NCI-H2029 treated with DMSO at 0.1 percent for 48 hours (cell line): ENCODE results near the gene ZNF407.

Experiments used
- DNase-seq: peaks from one replicate; lab custom pipeline; 2025; lab: John Stamatoyannopoulos, UW

The ZNF407 gene

GRCh38 chr18:74728586-74728985 is 130.9 kb downstream of the ZNF407 start:
- no peak for DNase-seq

- DNase-seq = no peak
Observed at GRCh38 chr18:74731097-74731496, 133.4 kb downstream of the ZNF407 start.

GRCh38 chr18:74732380-74732779 is 134.7 kb downstream of the ZNF407 start:
- no peak for DNase-seq

GRCh38 chr18:74733598-74733997 is 135.9 kb downstream of the ZNF407 start:
- no peak for DNase-seq

GRCh38 chr18:74734013-74734444 is 136.4 kb downstream of the ZNF407 start:
- DNase-seq = no peak

GRCh38 chr18:74739926-74740325 is 142.3 kb downstream of the ZNF407 start:
- no peak for DNase-seq

- DNase-seq = no peak
Observed at GRCh38 chr18:74742573-74743243, 145.0 kb downstream of the ZNF407 start.

- DNase-seq = no peak
Observed at GRCh38 chr18:74745633-74746403, 148.1 kb downstream of the ZNF407 start.

GRCh38 chr18:74748809-74749208 is 151.1 kb downstream of the ZNF407 start:
- DNase-seq = no peak

- DNase-seq = no peak
Observed at GRCh38 chr18:74758995-74759394, 161.3 kb downstream of the ZNF407 start.

- DNase-seq = no peak
Observed at GRCh38 chr18:74760026-74760425, 162.4 kb downstream of the ZNF407 start.

GRCh38 chr18:74760436-74760835 is 162.8 kb downstream of the ZNF407 start:
- no peak for DNase-seq

- DNase-seq = no peak
Observed at GRCh38 chr18:74766251-74766650, 168.6 kb downstream of the ZNF407 start.

GRCh38 chr18:74768096-74768495 is 170.4 kb downstream of the ZNF407 start:
- no peak for DNase-seq

- no peak for DNase-seq
Observed at GRCh38 chr18:74773171-74773624, 175.5 kb downstream of the ZNF407 start.

GRCh38 chr18:74774486-74774885 is 176.8 kb downstream of the ZNF407 start:
- no peak for DNase-seq

- DNase-seq = no peak
Observed at GRCh38 chr18:74775239-74775638, 177.6 kb downstream of the ZNF407 start.

GRCh38 chr18:74778191-74778847 is 180.6 kb downstream of the ZNF407 start:
- no peak for DNase-seq

- DNase-seq = peak; percentile 41
Observed at GRCh38 chr18:74784752-74785151, 187.1 kb downstream of the ZNF407 start.

- DNase-seq = no peak
Observed at GRCh38 chr18:74785632-74786031, 188.0 kb downstream of the ZNF407 start.

- no peak for DNase-seq
Observed at GRCh38 chr18:74788657-74789056, 191.0 kb downstream of the ZNF407 start.

- no peak for DNase-seq
Observed at GRCh38 chr18:74789078-74789477, 191.4 kb downstream of the ZNF407 start.

GRCh38 chr18:74790451-74790850 is 192.8 kb downstream of the ZNF407 start:
- DNase-seq = no peak
